Measurements from ENCODE around the gene MRE11.
"Not testable (repeated sequence)": the region's sequence is repeated elsewhere in the genome, so short reads cannot be mapped to it uniquely, and the experiment has no call there.

Gene MRE11

GRCh38 chr11:94400457-94400838, 93.2 kb downstream of the MRE11 start:
- no peak overlapping the region for H3K9ac ChIP-seq
- H3K4me3 ChIP-seq: no peak overlapping the region
- 0 out of 22 replicates have a peak, but pooled peaks cover 0 to 4% (median 0%) of the 10 kb centered on the region in 11 experiments for H3K27me3 ChIP-seq

DNA sequence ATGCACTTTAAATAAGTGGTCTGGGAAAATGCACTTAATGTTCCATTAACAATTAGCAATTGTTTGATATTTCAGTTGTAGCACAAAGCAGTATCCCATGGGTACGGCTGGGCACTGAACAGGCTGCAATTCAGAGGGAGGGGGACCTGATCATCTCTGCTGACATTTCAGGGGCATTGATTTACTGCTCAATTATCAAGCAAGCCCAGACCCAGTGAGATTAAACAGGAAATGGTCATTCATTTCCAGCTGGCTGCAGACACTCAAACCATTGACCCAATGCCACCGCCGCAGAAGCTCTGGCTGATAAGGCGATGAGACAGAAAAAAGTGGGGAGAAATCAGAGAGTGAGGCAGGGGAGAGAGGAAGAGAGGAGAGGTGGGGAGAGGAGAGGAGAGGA, 93.6 kb downstream of the MRE11 start:
- peaks cover 8 to 36% (median 19%) of the 10 kb centered on the region in 11 experiments; a peak in 20 of 22 replicates for H3K9me3 ChIP-seq (replicated peaks in 1 of 11)
- no peak overlapping the region for H3K4me3 ChIP-seq
- H3K4me1 ChIP-seq: 0 out of 20 replicates have a peak, but pooled peaks cover 0 to 5% (median 0%) of the 10 kb centered on the region in 10 experiments
- H3K4me2 ChIP-seq: no peak overlapping the region
- TF ChIP-seq Cebpa-rat (IDR thresholded peaks at IDR 0.05): no peak
- no peak overlapping the region for H3K27ac ChIP-seq
- no peaks in the 10 kb centered on the region; a peak in 1 of 22 replicates for H3K36me3 ChIP-seq
- 0 out of 22 replicates have a peak, but pooled peaks cover 0 to 4% (median 0%) of the 10 kb centered on the region in 11 experiments for H3K27me3 ChIP-seq
- no peaks in the 10 kb centered on the region for H4K20me1 ChIP-seq
- no peak overlapping the region for H3K9ac ChIP-seq

More at GRCh38 chr11:94400457-94400838, 93.2 kb downstream of the MRE11 start:
- Histone ChIP-seq H4K20me1 (no peaks in the 10 kb centered on the region), H3K4me2 (no peak overlapping the region), H3K36me3 (no peaks in the 10 kb centered on the region; a peak in 1 of 22 replicates), H3K4me1 (0 out of 20 replicates have a peak, but pooled peaks cover 0 to 5% (median 0%) of the 10 kb centered on the region in 10 experiments), H3K9me3 (replicated peaks in 1 of 11) (peaks cover 8 to 36% (median 19%) of the 10 kb centered on the region in 11 experiments; a peak in 20 of 22 replicates), H3K27ac (no peak overlapping the region)
- TF ChIP-seq Cebpa-rat (IDR thresholded peaks at IDR 0.05): no peak

DNA sequence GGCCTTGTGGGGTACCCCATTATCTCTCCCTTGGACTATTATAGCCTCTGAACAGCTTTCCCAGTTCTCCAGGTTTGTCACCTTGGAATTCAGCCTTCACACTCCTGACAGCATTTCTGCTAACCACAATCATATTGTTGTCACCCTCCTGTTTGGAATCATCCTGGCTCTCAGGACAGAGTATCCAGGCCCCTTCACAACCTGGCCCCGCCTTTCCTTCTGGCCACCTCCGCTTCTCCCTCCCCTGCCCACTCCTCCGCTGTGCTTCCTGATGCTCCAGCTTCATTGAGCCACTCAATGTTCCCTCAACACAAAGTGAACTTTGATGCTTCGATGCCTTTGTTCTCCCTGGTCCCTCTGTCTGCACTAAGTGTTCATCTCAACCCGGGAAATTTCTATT, 95.5 kb downstream of the MRE11 start:
- no peaks in the 10 kb centered on the region for H4K20me1 ChIP-seq
- no peak overlapping the region for H3K27ac ChIP-seq
- TF ChIP-seq Cebpa-rat (IDR thresholded peaks at IDR 0.05): no peak
- no peak overlapping the region for H3K4me3 ChIP-seq
- no peaks in the 10 kb centered on the region for H3K4me1 ChIP-seq
- H3K27me3 ChIP-seq: 0 out of 22 replicates have a peak, but pooled peaks cover 0 to 4% (median 0%) of the 10 kb centered on the region in 11 experiments
- peaks cover 8 to 23% (median 19%) of the 10 kb centered on the region in 11 experiments; a peak in 20 of 22 replicates for H3K9me3 ChIP-seq (replicated peaks in 1 of 11)
- H3K4me2 ChIP-seq: no peak overlapping the region
- H3K36me3 ChIP-seq: no peaks in the 10 kb centered on the region; a peak in 1 of 22 replicates
- H3K9ac ChIP-seq: no peak overlapping the region

- H3K27ac ChIP-seq: no peak overlapping the region
- H4K20me1 ChIP-seq: no peaks in the 10 kb centered on the region
These were observed 97.4 kb downstream of the MRE11 start for GRCh38 chr11:94396282-94396681.

GRCh38 chr11:94391937-94392336, 101.7 kb downstream of the MRE11 start:
- H3K36me3 ChIP-seq; H3K9me3 ChIP-seq (replicated peaks in 1 of 11); H3K4me3 ChIP-seq; H3K27ac ChIP-seq; H3K9ac ChIP-seq; H3K27me3 ChIP-seq; H3K4me1 ChIP-seq; H3K4me2 ChIP-seq; H4K20me1 ChIP-seq: not testable (repeated sequence)

More at GRCh38 chr11:94396282-94396681, 97.4 kb downstream of the MRE11 start:
- Histone ChIP-seq H3K9me3 (replicated peaks in 1 of 11) (peaks cover 4 to 8% (median 6%) of the 10 kb centered on the region in 11 experiments; a peak in 19 of 22 replicates), H3K4me1 (no peaks in the 10 kb centered on the region), H3K36me3 (no peaks in the 10 kb centered on the region; a peak in 1 of 22 replicates), H3K27me3 (0 out of 22 replicates have a peak, but pooled peaks cover 0 to 4% (median 0%) of the 10 kb centered on the region in 11 experiments), H3K4me3 (no peak overlapping the region), H3K9ac (no peak overlapping the region), H3K4me2 (no peak overlapping the region)
- TF ChIP-seq Cebpa-rat (IDR thresholded peaks at IDR 0.05): no peak

DNA sequence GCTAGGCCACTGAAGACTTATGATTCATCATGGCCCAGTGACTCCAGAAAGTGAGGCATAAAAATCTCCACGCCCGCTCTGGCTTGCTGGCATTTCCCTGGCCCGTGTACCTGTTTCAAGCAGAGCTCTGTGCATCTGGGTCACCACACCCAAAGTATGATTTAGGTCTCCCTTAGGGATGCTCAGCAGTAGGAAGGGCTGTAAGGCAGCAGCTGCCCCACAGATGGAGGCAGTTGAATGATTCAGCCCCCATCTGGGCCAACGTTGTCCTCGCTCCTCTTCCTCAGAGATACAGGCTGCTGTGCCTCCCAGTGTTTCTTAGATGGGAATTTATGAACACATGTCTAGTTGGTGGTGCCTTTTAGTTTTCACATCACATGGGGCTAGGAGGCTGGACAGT, 114.0 kb downstream of the MRE11 start:
- Histone ChIP-seq H4K20me1 (no peaks in the 10 kb centered on the region), H3K4me1 (no peaks in the 10 kb centered on the region), H3K27ac (no peak overlapping the region), H3K4me2 (no peak overlapping the region), H3K27me3 (no peaks in the 10 kb centered on the region), H3K9me3 (replicated peaks in 1 of 11) (peaks cover 0 to 4% (median 0%) of the 10 kb centered on the region in 11 experiments; a peak in 2 of 22 replicates), H3K36me3 (no peaks in the 10 kb centered on the region), H3K9ac (no peak overlapping the region), H3K4me3 (no peak overlapping the region)
- no peak for TF ChIP-seq Cebpa-rat (IDR thresholded peaks at IDR 0.05)

GRCh38 chr11:94376841-94377240, 116.8 kb downstream of the MRE11 start:
- Histone ChIP-seq H3K27ac (no peak overlapping the region), H3K4me2 (no peak overlapping the region), H3K4me3 (no peak overlapping the region), H4K20me1 (no peaks in the 10 kb centered on the region), H3K27me3 (no peaks in the 10 kb centered on the region), H3K4me1 (no peaks in the 10 kb centered on the region), H3K9me3 (replicated peaks in 1 of 11) (no peaks in the 10 kb centered on the region; a peak in 1 of 22 replicates), H3K9ac (no peak overlapping the region), H3K36me3 (no peaks in the 10 kb centered on the region)
- no peak for TF ChIP-seq Cebpa-rat (IDR thresholded peaks at IDR 0.05)

- not testable (repeated sequence) for H3K4me2 ChIP-seq, H3K36me3 ChIP-seq, H3K27me3 ChIP-seq, H3K4me1 ChIP-seq, H3K4me3 ChIP-seq, H4K20me1 ChIP-seq, H3K27ac ChIP-seq, H3K9ac ChIP-seq
- peaks cover 10 to 22% (median 16%) of the 10 kb centered on the region in 11 experiments; a peak in 21 of 22 replicates for H3K9me3 ChIP-seq (replicated peaks in 1 of 11)
These were observed 123.1 kb downstream of the MRE11 start for GRCh38 chr11:94370576-94370975.

All from BLaER1 treated with 17β-estradiol and CSF1 and Interleukin-3, amounts not matched to agents 10 nM and 100 nM (cell line).